SK-N-SH (cell line): Measurements from ENCODE around the gene SLCO2A1. TPM values are rescaled to one million over a fixed set of nuclear protein-coding genes. Genes with fewer than 3 reads are reported as not detected.

ENCODE experiments used
- CTCF ChIA-PET: fragments of 300-600, 350-600 bp; formaldehyde crosslinking; extraction: SDS; loops from one replicate; lab custom pipeline; 2021; lab: Yijun Ruan, JAX
- POLR2A ChIA-PET: fragments of 350-600 bp; sonication (Branson Sonifier 250); formaldehyde crosslinking; extraction: SDS; loops from one replicate; lab custom pipeline; 2020; ENCODE audit warnings: antibody characterized with exemption, inconsistent platforms; lab: Yijun Ruan, JAX
- DNase-seq: peaks from one replicate; pipeline ENCODE4 v3.0.0; 2012
- H2AFZ ChIP-seq: fragments of 200-600 bp; sonication (generic); 2 replicates; pipeline ENCODE4 v1.8.1; 2016; ENCODE audit warnings: antibody characterized with exemption, mild to moderate bottlenecking, low read depth
- H3F3A ChIP-seq: fragments of 200-600 bp; sonication (generic); replicated peaks from 2 replicates; pipeline ENCODE3; 2016; ENCODE audit warnings: antibody characterized with exemption, mild to moderate bottlenecking; ENCODE audit not compliant: insufficient read depth
- H3K27ac ChIP-seq, 2 experiments: fragments of 200-500 bp in 1 of 2; fragments of 200-600 bp in 1 of 2; sonication (Bioruptor generic) in 1 of 2; sonication (generic), shearing (Covaris generic) in 1 of 2; 2 replicates each; pipeline versions ENCODE4 v1.5.1 to v1.6.1; 2014 to 2016; ENCODE audit warnings: low read depth in 2 of 2, inconsistent platforms in 1 of 2, low read length in 1 of 2, mild to moderate bottlenecking in 1 of 2, mixed read lengths in 1 of 2
- H3K27me3 ChIP-seq: fragments of 200-600 bp; sonication (generic), shearing (Covaris generic); 2 replicates; pipeline ENCODE4 v1.6.1; 2016; ENCODE audit warnings: mixed run types; ENCODE audit not compliant: insufficient read depth
- H3K36me3 ChIP-seq, 2 experiments: fragments of 200-500 bp in 1 of 2; fragments of 200-600 bp in 1 of 2; sonication (Bioruptor generic) in 1 of 2; sonication (generic) in 1 of 2; replicated peaks in 1 of 2; 2 replicates each; pipeline versions ENCODE3 to v1.5.1; 2014 to 2016; ENCODE audit warnings: low read length in 1 of 2, mild to moderate bottlenecking in 1 of 2; ENCODE audit not compliant: insufficient read depth in 2 of 2, control insufficient read depth in 1 of 2
- H3K4me1 ChIP-seq, 2 experiments: fragments of 200-500 bp in 1 of 2; fragments of 200-600 bp in 1 of 2; sonication (Bioruptor generic) in 1 of 2; sonication (generic), shearing (Covaris generic) in 1 of 2; 2 replicates each; pipeline versions ENCODE4 v1.5.1 to v1.6.1; 2014 to 2016; ENCODE audit warnings: low read depth in 1 of 2, low read length in 1 of 2, mixed run types in 1 of 2; ENCODE audit not compliant: insufficient read depth in 2 of 2, control insufficient read depth in 1 of 2
- H3K4me2 ChIP-seq: fragments of 200-600 bp; sonication (generic), shearing (Covaris generic); 2 replicates; pipeline ENCODE4 v1.6.1; 2017; ENCODE audit warnings: mixed run types
- H3K4me3 ChIP-seq, 2 experiments: fragments of 200-500 bp in 1 of 2; fragments of 200-600 bp in 1 of 2; sonication (Bioruptor generic) in 1 of 2; sonication (generic), shearing (Covaris generic) in 1 of 2; 2 replicates each; pipeline versions ENCODE4 v1.5.1 to v1.8.1; 2014 to 2016; ENCODE audit warnings: low read depth in 2 of 2, inconsistent platforms in 1 of 2, low read length in 1 of 2, mild to moderate bottlenecking in 1 of 2, mixed read lengths in 1 of 2, moderate library complexity in 1 of 2
- H3K79me2 ChIP-seq: fragments of 200-600 bp; sonication (generic); 2 replicates; pipeline ENCODE4 v1.8.1; 2017; ENCODE audit warnings: mild to moderate bottlenecking; ENCODE audit not compliant: insufficient read depth
- H3K9ac ChIP-seq: fragments of 200-600 bp; sonication (generic); 2 replicates; pipeline ENCODE4 v1.6.1; 2017; ENCODE audit warnings: mixed run types
- H3K9me2 ChIP-seq: fragments of 200-600 bp; sonication (generic); 2 replicates; pipeline ENCODE4 v1.6.1; 2017; ENCODE audit warnings: mixed run types
- H3K9me3 ChIP-seq: fragments of 200-600 bp; sonication (generic); 2 replicates; pipeline ENCODE4 v1.6.1; 2017; ENCODE audit warnings: mixed run types, mild to moderate bottlenecking, moderate library complexity
- H4K20me1 ChIP-seq: fragments of 200-600 bp; sonication (generic); 2 replicates; pipeline ENCODE4 v1.6.1; 2017; ENCODE audit warnings: mild to moderate bottlenecking, mixed run types; ENCODE audit not compliant: insufficient read depth
- CHD2 ChIP-seq: fragments of 150-350 bp; IDR thresholded peaks from 2 replicates; pipeline ENCODE4 v1.6.1; 2018; ENCODE audit warnings: low read length; ENCODE audit not compliant: partially characterized antibody
- ELF1 ChIP-seq: IDR thresholded peaks from 2 replicates; pipeline ENCODE4 v1.4.0; 2012
- EZH2phosphoT487 ChIP-seq: fragments of 200-600 bp; sonication (generic); IDR thresholded peaks from 2 replicates; pipeline ENCODE4 v1.6.1; 2017; ENCODE audit warnings: low read depth, mixed run types, mild to moderate bottlenecking, antibody characterized with exemption, moderate library complexity, borderline replicate concordance
- FOSL2 ChIP-seq: IDR thresholded peaks from 2 replicates; pipeline ENCODE4 v1.4.0; 2012; ENCODE audit warnings: low read depth, mild to moderate bottlenecking, moderate library complexity, borderline replicate concordance
- GATA2 ChIP-seq: sonication (generic); formaldehyde crosslinking; IDR thresholded peaks from 2 replicates; pipeline ENCODE4 v1.5.0; 2020; ENCODE audit warnings: mild to moderate bottlenecking, missing genetic modification reagents
- MXI1 ChIP-seq: IDR thresholded peaks from 2 replicates; pipeline ENCODE4 v1.6.1; 2012; ENCODE audit warnings: mild to moderate bottlenecking, low read depth, low read length, improper control_type of control experiment
- NRF1 ChIP-seq: IDR thresholded peaks from 2 replicates; pipeline ENCODE4 v1.6.1; 2012; ENCODE audit warnings: low read depth, mild to moderate bottlenecking, low read length
- RCOR1 ChIP-seq: fragments of 150-350 bp; IDR thresholded peaks from 2 replicates; pipeline ENCODE4 v1.6.1; 2017; ENCODE audit warnings: antibody characterized with exemption, low read length
- RFX5 ChIP-seq: IDR thresholded peaks from 2 replicates; pipeline ENCODE4 v1.6.1; 2012; ENCODE audit warnings: mild to moderate bottlenecking, improper control_type of control experiment, low read length
- SMC3 ChIP-seq: IDR thresholded peaks from 2 replicates; pipeline ENCODE4 v1.6.1; 2012; ENCODE audit warnings: low read depth, low read length, improper control_type of control experiment
- TAF1 ChIP-seq: IDR thresholded peaks from 2 replicates; pipeline ENCODE4 v1.6.1; 2012; ENCODE audit warnings: low read depth, mild to moderate bottlenecking, low read length, moderate library complexity, borderline replicate concordance
- TCF12 ChIP-seq: IDR thresholded peaks from 2 replicates; pipeline ENCODE4 v1.4.0; 2012
- TEAD4 ChIP-seq: IDR thresholded peaks from 2 replicates; pipeline ENCODE4 v1.4.0; 2012; ENCODE audit warnings: mild to moderate bottlenecking, borderline replicate concordance; ENCODE audit not compliant: insufficient read depth
- WGBS: methylation state at CpG from one replicate; pipeline ENCODE4 v1.1.6; 2017; ENCODE audit warnings: low lambda C conversion rate; 5-methylcytosine and 5-hydroxymethylcytosine counted together
- polyA plus RNA-seq, 3 experiments: library from polyadenylated mRNA; depleted of rRNA; stranded (reverse); fragments of >200 nt; gene quantifications; 2 replicates each; pipeline ENCODE4 v1.2.3, GENCODE V29; 2012
- TF ChIP-seq, protein P1 (sequence below): fragments of 150-350 bp; IDR thresholded peaks from 2 replicates; pipeline ENCODE4 v1.6.1; 2017; ENCODE audit warnings: antibody characterized with exemption, low read length, low read depth, borderline replicate concordance
- TF ChIP-seq, protein P2 (sequence below): fragments of 150-350 bp; IDR thresholded peaks from 2 replicates; pipeline ENCODE4 v1.6.1; 2016; ENCODE audit warnings: mild to moderate bottlenecking, low read depth, low read length
- TF ChIP-seq, protein P3 (sequence below): IDR thresholded peaks from 2 replicates; pipeline ENCODE4 v1.6.1; 2012; ENCODE audit warnings: mild to moderate bottlenecking, low read depth, low read length, moderate library complexity
- TF ChIP-seq, protein P4 (sequence below): fragments of 200-600 bp; sonication (generic); IDR thresholded peaks from 2 replicates; pipeline ENCODE4 v1.6.1; 2017; ENCODE audit warnings: antibody characterized with exemption, mild to moderate bottlenecking, moderate library complexity
- TF ChIP-seq, protein P5 (sequence below): IDR thresholded peaks from 2 replicates; pipeline ENCODE4 v1.4.0; 2012; ENCODE audit warnings: low read depth, borderline replicate concordance
- TF ChIP-seq, protein P6 (sequence below): IDR thresholded peaks from 2 replicates; pipeline ENCODE4; 2012
- TF ChIP-seq, protein P7 (sequence below): IDR thresholded peaks from 2 replicates; pipeline ENCODE4 v1.4.0; 2012; ENCODE audit warnings: low read depth

The SLCO2A1 gene
- polyA plus RNA-seq, 1 of the 3 experiments (the other 2 are of a cell fraction): 9.3 TPM

DNA sequence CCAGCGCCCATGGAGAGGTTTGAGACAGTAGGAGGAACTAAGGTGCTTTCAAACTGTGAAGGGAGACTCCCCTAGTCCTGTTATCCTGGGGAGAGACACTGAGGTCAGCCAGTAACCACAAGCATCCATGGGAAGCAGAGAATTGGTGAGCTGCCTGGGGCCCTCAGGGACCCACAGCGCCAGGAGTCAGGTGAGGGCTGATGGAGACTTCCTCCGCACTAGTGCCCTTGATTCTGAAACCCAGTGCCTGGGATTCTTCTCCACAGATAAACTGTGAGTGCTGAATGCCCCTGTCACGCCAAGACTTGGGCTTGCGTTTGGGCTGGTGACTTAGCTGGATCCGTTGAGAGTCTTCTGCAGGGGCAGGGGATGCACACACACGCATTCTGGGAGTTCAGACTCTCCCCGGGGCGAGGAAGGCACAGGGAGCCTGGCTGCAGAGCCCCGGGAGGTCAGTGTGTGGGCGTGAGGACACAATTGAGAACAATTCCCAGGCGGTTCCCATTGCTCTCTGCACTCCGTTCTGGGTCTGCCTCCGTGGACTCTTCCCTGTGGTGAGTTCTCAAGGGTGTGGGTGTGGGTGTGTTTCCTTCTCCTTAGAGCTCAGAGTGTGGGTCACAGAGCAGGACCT is 37.9 kb upstream of the SLCO2A1 start:
- no peaks in the 10 kb centered on the region for H3K27me3 ChIP-seq
- no peaks in the 10 kb centered on the region for H3K9me2 ChIP-seq
- H2AFZ ChIP-seq: no peak overlapping the region
- CTCF ChIA-PET: no interaction called here
- H3F3A ChIP-seq: no peaks in the 10 kb centered on the region
- H3K4me1 ChIP-seq: no peaks in the 10 kb centered on the region; a peak in 1 of 4 replicates
- no peak for TF ChIP-seq CHD2
- TF ChIP-seq, protein P1, sequence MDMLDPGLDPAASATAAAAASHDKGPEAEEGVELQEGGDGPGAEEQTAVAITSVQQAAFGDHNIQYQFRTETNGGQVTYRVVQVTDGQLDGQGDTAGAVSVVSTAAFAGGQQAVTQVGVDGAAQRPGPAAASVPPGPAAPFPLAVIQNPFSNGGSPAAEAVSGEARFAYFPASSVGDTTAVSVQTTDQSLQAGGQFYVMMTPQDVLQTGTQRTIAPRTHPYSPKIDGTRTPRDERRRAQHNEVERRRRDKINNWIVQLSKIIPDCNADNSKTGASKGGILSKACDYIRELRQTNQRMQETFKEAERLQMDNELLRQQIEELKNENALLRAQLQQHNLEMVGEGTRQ: no peak
- no peak for TF ChIP-seq EZH2phosphoT487
- TF ChIP-seq, protein P2, sequence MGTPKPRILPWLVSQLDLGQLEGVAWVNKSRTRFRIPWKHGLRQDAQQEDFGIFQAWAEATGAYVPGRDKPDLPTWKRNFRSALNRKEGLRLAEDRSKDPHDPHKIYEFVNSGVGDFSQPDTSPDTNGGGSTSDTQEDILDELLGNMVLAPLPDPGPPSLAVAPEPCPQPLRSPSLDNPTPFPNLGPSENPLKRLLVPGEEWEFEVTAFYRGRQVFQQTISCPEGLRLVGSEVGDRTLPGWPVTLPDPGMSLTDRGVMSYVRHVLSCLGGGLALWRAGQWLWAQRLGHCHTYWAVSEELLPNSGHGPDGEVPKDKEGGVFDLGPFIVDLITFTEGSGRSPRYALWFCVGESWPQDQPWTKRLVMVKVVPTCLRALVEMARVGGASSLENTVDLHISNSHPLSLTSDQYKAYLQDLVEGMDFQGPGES: no peak
- TF ChIP-seq NRF1: no peak
- TF ChIP-seq, protein P3, sequence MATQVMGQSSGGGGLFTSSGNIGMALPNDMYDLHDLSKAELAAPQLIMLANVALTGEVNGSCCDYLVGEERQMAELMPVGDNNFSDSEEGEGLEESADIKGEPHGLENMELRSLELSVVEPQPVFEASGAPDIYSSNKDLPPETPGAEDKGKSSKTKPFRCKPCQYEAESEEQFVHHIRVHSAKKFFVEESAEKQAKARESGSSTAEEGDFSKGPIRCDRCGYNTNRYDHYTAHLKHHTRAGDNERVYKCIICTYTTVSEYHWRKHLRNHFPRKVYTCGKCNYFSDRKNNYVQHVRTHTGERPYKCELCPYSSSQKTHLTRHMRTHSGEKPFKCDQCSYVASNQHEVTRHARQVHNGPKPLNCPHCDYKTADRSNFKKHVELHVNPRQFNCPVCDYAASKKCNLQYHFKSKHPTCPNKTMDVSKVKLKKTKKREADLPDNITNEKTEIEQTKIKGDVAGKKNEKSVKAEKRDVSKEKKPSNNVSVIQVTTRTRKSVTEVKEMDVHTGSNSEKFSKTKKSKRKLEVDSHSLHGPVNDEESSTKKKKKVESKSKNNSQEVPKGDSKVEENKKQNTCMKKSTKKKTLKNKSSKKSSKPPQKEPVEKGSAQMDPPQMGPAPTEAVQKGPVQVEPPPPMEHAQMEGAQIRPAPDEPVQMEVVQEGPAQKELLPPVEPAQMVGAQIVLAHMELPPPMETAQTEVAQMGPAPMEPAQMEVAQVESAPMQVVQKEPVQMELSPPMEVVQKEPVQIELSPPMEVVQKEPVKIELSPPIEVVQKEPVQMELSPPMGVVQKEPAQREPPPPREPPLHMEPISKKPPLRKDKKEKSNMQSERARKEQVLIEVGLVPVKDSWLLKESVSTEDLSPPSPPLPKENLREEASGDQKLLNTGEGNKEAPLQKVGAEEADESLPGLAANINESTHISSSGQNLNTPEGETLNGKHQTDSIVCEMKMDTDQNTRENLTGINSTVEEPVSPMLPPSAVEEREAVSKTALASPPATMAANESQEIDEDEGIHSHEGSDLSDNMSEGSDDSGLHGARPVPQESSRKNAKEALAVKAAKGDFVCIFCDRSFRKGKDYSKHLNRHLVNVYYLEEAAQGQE: no peak
- TF ChIP-seq, protein P4, sequence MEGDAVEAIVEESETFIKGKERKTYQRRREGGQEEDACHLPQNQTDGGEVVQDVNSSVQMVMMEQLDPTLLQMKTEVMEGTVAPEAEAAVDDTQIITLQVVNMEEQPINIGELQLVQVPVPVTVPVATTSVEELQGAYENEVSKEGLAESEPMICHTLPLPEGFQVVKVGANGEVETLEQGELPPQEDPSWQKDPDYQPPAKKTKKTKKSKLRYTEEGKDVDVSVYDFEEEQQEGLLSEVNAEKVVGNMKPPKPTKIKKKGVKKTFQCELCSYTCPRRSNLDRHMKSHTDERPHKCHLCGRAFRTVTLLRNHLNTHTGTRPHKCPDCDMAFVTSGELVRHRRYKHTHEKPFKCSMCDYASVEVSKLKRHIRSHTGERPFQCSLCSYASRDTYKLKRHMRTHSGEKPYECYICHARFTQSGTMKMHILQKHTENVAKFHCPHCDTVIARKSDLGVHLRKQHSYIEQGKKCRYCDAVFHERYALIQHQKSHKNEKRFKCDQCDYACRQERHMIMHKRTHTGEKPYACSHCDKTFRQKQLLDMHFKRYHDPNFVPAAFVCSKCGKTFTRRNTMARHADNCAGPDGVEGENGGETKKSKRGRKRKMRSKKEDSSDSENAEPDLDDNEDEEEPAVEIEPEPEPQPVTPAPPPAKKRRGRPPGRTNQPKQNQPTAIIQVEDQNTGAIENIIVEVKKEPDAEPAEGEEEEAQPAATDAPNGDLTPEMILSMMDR: no peak
- TF ChIP-seq SMC3: no peak
- no peak for TF ChIP-seq TEAD4
- TF ChIP-seq, protein P5, sequence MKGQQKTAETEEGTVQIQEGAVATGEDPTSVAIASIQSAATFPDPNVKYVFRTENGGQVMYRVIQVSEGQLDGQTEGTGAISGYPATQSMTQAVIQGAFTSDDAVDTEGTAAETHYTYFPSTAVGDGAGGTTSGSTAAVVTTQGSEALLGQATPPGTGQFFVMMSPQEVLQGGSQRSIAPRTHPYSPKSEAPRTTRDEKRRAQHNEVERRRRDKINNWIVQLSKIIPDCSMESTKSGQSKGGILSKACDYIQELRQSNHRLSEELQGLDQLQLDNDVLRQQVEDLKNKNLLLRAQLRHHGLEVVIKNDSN: no peak
- no peak for TF ChIP-seq RFX5
- no peak for TF ChIP-seq TCF12
- no peak for TF ChIP-seq RCOR1
- no peak for TF ChIP-seq TAF1
- TF ChIP-seq GATA2 (CRISPR knock-in tag): no peak
- TF ChIP-seq FOSL2: no peak
- TF ChIP-seq, protein P6, sequence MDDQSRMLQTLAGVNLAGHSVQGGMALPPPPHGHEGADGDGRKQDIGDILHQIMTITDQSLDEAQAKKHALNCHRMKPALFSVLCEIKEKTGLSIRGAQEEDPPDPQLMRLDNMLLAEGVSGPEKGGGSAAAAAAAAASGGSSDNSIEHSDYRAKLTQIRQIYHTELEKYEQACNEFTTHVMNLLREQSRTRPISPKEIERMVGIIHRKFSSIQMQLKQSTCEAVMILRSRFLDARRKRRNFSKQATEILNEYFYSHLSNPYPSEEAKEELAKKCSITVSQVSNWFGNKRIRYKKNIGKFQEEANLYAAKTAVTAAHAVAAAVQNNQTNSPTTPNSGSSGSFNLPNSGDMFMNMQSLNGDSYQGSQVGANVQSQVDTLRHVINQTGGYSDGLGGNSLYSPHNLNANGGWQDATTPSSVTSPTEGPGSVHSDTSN: no peak
- TF ChIP-seq, protein P7, sequence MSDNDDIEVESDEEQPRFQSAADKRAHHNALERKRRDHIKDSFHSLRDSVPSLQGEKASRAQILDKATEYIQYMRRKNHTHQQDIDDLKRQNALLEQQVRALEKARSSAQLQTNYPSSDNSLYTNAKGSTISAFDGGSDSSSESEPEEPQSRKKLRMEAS: no peak
- no peak for TF ChIP-seq ELF1
- TF ChIP-seq MXI1: no peak
- no peaks in the 10 kb centered on the region for H3K79me2 ChIP-seq
- H3K4me3 ChIP-seq: no peak overlapping the region
- no peak overlapping the region for H3K4me2 ChIP-seq
- H3K27ac ChIP-seq: no peak overlapping the region
- H3K9me3 ChIP-seq: no peaks in the 10 kb centered on the region
- H3K36me3 ChIP-seq: no peaks in the 10 kb centered on the region
- no peaks in the 10 kb centered on the region for H4K20me1 ChIP-seq
- no peak overlapping the region for H3K9ac ChIP-seq
- POLR2A ChIA-PET: no interaction called here
- DNase-seq: no peak
- 82% methylated on average over 7 of the region's 14 CpGs for WGBS
